ENCODE data around the gene SH2B2. TPM values are rescaled to one million over a fixed set of nuclear protein-coding genes. Genes with fewer than 3 reads are reported as not detected.
A peak's percentile ranks its signal among the peaks of the same experiment; 100 is the strongest.
"Not testable (repeated sequence)": the region's sequence is repeated elsewhere in the genome, so short reads cannot be mapped to it uniquely, and the experiment has no call there.

Gene SH2B2
- total RNA-seq, 2 experiments from 2014 or later: 0.77 to 0.95 TPM

DNA sequence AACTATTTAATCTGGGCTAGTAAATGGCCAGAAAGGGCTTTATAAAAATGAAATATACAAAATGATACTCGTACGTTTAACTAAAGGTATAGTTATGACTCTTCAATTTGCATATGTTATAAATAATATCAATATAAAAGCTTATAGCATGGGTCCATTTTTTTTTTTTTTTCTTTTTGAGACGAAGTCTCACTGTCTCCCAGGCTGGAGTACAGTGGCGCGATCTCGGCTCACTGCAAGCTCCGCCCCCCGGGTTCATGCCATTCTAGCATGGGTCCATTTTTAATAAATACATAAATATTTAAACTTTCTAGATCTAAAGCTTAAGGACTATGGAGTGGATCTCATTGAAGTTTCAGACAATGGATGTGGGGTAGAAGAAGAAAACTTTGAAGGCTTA, 50.3 kb downstream of the SH2B2 start:
- H3K9me3 ChIP-seq (ENCODE audit: control insufficient read depth in 1 of 2, insufficient read depth in 1 of 2, low read length in 2 of 2); H3K4me1 Mint-ChIP-seq (ENCODE audit: low read depth); H3K4me3 Mint-ChIP-seq; H3K27me3 Mint-ChIP-seq; POLR2A ChIA-PET; H3K9me3 Mint-ChIP-seq; H3K36me3 Mint-ChIP-seq (ENCODE audit: low read depth); H3K4me3 ChIP-seq (ENCODE audit: low read length); H3K27ac Mint-ChIP-seq; CTCF ChIA-PET; H3K27me3 ChIP-seq (ENCODE audit: control insufficient read depth in 1 of 2, insufficient read depth in 2 of 2, low read length in 2 of 2); ATAC-seq (ENCODE audit: poor library complexity); H3K27ac ChIP-seq (ENCODE audit: low read depth in 1 of 2, low read length in 2 of 2); DNase-seq; H3K4me1 ChIP-seq (ENCODE audit: insufficient read depth, low read length); H3K36me3 ChIP-seq (ENCODE audit: insufficient read depth, low read length); intact Hi-C loops (cut with DNase I, micrococcal nuclease): not testable (repeated sequence)

GRCh38 chr7:102337420-102337819, 50.8 kb downstream of the SH2B2 start:
- H3K4me3 Mint-ChIP-seq; POLR2A ChIA-PET; H3K4me3 ChIP-seq (ENCODE audit: low read length); CTCF ChIA-PET; H3K9me3 ChIP-seq (ENCODE audit: control insufficient read depth in 1 of 2, insufficient read depth in 1 of 2, low read length in 2 of 2); H3K27ac Mint-ChIP-seq; ATAC-seq (ENCODE audit: poor library complexity); H3K27me3 Mint-ChIP-seq; intact Hi-C loops (cut with DNase I, micrococcal nuclease); H3K4me1 ChIP-seq (ENCODE audit: insufficient read depth, low read length); H3K27ac ChIP-seq (ENCODE audit: low read depth in 1 of 2, low read length in 2 of 2); H3K9me3 Mint-ChIP-seq; H3K36me3 ChIP-seq (ENCODE audit: insufficient read depth, low read length); H3K27me3 ChIP-seq (ENCODE audit: control insufficient read depth in 1 of 2, insufficient read depth in 2 of 2, low read length in 2 of 2); DNase-seq; H3K4me1 Mint-ChIP-seq (ENCODE audit: low read depth); H3K36me3 Mint-ChIP-seq (ENCODE audit: low read depth): not testable (repeated sequence)

GRCh38 chr7:102340599-102341368, 54.1 kb downstream of the SH2B2 start:
- H3K27ac Mint-ChIP-seq; H3K9me3 Mint-ChIP-seq; H3K27me3 Mint-ChIP-seq; ATAC-seq (ENCODE audit: poor library complexity); H3K27ac ChIP-seq (ENCODE audit: low read depth in 1 of 2, low read length in 2 of 2); H3K9me3 ChIP-seq (ENCODE audit: control insufficient read depth in 1 of 2, insufficient read depth in 1 of 2, low read length in 2 of 2); H3K36me3 Mint-ChIP-seq (ENCODE audit: low read depth); H3K4me1 ChIP-seq (ENCODE audit: insufficient read depth, low read length); H3K4me3 Mint-ChIP-seq; DNase-seq; intact Hi-C loops (cut with DNase I, micrococcal nuclease); H3K4me1 Mint-ChIP-seq (ENCODE audit: low read depth); POLR2A ChIA-PET; H3K4me3 ChIP-seq (ENCODE audit: low read length); H3K36me3 ChIP-seq (ENCODE audit: insufficient read depth, low read length); CTCF ChIA-PET; H3K27me3 ChIP-seq (ENCODE audit: control insufficient read depth in 1 of 2, insufficient read depth in 2 of 2, low read length in 2 of 2): not testable (repeated sequence)

GRCh38 chr7:102346983-102347382, 60.3 kb downstream of the SH2B2 start:
- H3K27ac ChIP-seq (ENCODE audit: low read depth in 1 of 2, low read length in 2 of 2); H3K27ac Mint-ChIP-seq; H3K4me3 Mint-ChIP-seq; H3K9me3 Mint-ChIP-seq; H3K4me1 ChIP-seq (ENCODE audit: insufficient read depth, low read length); H3K4me3 ChIP-seq (ENCODE audit: low read length); H3K36me3 ChIP-seq (ENCODE audit: insufficient read depth, low read length); H3K4me1 Mint-ChIP-seq (ENCODE audit: low read depth); intact Hi-C loops (cut with DNase I, micrococcal nuclease); H3K27me3 ChIP-seq (ENCODE audit: control insufficient read depth in 1 of 2, insufficient read depth in 2 of 2, low read length in 2 of 2); DNase-seq; H3K36me3 Mint-ChIP-seq (ENCODE audit: low read depth); ATAC-seq (ENCODE audit: poor library complexity); CTCF ChIA-PET; H3K27me3 Mint-ChIP-seq; H3K9me3 ChIP-seq (ENCODE audit: control insufficient read depth in 1 of 2, insufficient read depth in 1 of 2, low read length in 2 of 2); POLR2A ChIA-PET: not testable (repeated sequence)

DNA sequence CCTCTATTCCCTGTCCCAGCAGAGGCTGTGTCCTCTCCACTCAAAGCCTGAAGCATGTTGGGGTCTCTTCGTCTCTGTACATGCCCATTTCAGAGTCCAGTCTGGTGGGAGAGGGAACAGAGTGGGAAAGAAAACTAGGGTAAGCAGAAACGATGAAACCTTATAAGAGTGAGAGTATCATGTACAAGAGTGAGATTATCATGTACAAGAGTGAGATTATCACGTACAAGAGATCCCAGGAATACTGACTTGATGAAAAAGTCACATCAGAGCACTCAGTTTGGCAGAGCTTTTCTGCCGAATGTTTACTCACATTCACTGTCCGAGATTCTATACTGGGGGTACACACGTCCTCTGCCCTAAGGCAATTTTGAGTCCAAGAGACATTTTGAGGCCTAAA, 69.7 kb downstream of the SH2B2 start, which contains the start of gene SPDYE6:
TSS of gene SPDYE6 (minus strand) at position 101 of the 400 bp plus-strand sequence. CDS start 421 bp downstream, outside the sequence.
- DNase-seq; intact Hi-C loops (cut with DNase I, micrococcal nuclease); H3K36me3 Mint-ChIP-seq (ENCODE audit: low read depth); H3K4me1 Mint-ChIP-seq (ENCODE audit: low read depth); H3K27ac ChIP-seq (ENCODE audit: low read depth in 1 of 2, low read length in 2 of 2); H3K4me3 ChIP-seq (ENCODE audit: low read length); POLR2A ChIA-PET; H3K27me3 ChIP-seq (ENCODE audit: control insufficient read depth in 1 of 2, insufficient read depth in 2 of 2, low read length in 2 of 2); CTCF ChIA-PET; H3K27ac Mint-ChIP-seq; H3K9me3 ChIP-seq (ENCODE audit: control insufficient read depth in 1 of 2, insufficient read depth in 1 of 2, low read length in 2 of 2); H3K4me1 ChIP-seq (ENCODE audit: insufficient read depth, low read length); H3K9me3 Mint-ChIP-seq; ATAC-seq (ENCODE audit: poor library complexity); H3K27me3 Mint-ChIP-seq; H3K4me3 Mint-ChIP-seq; H3K36me3 ChIP-seq (ENCODE audit: insufficient read depth, low read length): not testable (repeated sequence)

DNA sequence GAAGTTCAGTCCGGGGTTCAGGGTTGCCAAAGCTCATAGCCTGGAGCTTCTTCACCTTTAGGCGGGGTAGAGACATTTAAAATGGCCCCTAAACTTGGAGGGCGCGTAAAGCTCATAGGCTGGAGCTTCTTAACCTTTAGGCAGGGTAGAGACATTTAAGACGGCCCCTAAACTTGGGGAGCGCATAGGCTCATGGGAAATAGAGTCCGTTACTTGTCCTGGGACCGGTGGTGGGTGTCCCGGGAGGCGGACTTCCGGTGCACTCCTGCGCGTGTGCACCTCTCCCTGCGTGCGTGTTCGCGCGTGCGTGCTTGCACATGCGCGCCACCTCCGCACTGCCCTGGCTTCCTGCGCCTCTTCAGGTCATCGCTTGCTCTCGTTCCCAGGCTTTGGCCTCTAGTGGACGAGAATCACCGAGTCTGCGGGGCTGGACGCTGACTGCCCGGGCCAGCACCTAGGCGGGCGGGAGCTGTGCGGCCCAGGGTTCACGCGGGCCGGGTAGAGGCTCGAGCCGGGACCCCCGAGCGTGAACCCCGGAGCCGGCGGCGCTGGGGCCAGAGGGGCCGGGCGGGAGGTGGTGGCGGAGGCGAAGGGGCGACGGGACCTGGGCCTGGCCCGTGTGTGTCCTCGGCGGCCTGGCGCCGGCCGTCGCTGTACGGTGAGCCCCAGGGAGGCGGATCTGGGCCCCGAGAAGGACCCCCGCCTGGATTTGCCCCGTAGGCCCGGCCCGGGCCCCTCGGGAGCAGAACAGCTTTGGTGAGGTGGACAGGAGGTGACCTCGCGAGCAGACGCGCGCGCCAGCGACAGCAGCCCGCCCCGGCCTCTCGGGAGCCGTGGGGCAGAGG, 77.1 kb downstream of the SH2B2 start:
- peak; percentile 84 to 98 (median 90) for DNase-seq
- H3K36me3 ChIP-seq (ENCODE audit: insufficient read depth, low read length); H3K9me3 ChIP-seq (ENCODE audit: control insufficient read depth in 1 of 2, insufficient read depth in 1 of 2, low read length in 2 of 2); CTCF ChIA-PET; H3K9me3 Mint-ChIP-seq; H3K27me3 ChIP-seq (ENCODE audit: control insufficient read depth in 1 of 2, insufficient read depth in 2 of 2, low read length in 2 of 2); H3K27me3 Mint-ChIP-seq; H3K4me1 ChIP-seq (ENCODE audit: insufficient read depth, low read length): not testable (repeated sequence)
- Mint-ChIP-seq H3K27ac (peak overlapping the region; percentile 90), H3K4me3 (peak overlapping the region; percentile 95), H3K36me3 (ENCODE audit: low read depth) (peaks cover 28% of the 10 kb centered on the region), H3K4me1 (ENCODE audit: low read depth) (peaks cover 28% of the 10 kb centered on the region)
- peak overlapping the region; percentile 59 for H3K4me3 ChIP-seq (ENCODE audit: low read length)
- peak; percentile 98 for ATAC-seq (ENCODE audit: poor library complexity)
- peak overlapping the region in 1 of 2 donors; percentile 64 for H3K27ac ChIP-seq (ENCODE audit: low read depth in 1 of 2, low read length in 2 of 2)
- intact Hi-C loops (cut with DNase I, micrococcal nuclease): loop anchor here in 1 of 2 experiments (5.0 kb wide), 1 partner anchor 76 kb away; the partner anchor contains the start of gene SH2B2
- POLR2A ChIA-PET: interaction anchor here (0.6 to 2.1 kb wide), 7 partner anchors 32 to 1112 kb away, joined by 3 to 12 read pairs (median 4); partner anchors contain the start of genes ARMC10, FBXL13, PRKRIP1 and SH2B2
